Mucosa of stomach (tissue), 1 donor: ENCODE measurements around the gene SYNE1.

ENCODE experiments used
- H3K27me3 ChIP-seq: one replicate; pipeline ENCODE4 v1.7.0; 2013; ENCODE audit warnings: mild to moderate bottlenecking, low read length; ENCODE audit not compliant: control insufficient read depth, insufficient read depth
- H3K36me3 ChIP-seq: one replicate; pipeline ENCODE4 v1.7.0; 2013; ENCODE audit warnings: low read length; ENCODE audit not compliant: control insufficient read depth, insufficient read depth
- H3K4me1 ChIP-seq: one replicate; pipeline ENCODE4 v1.7.0; 2013; ENCODE audit warnings: mild to moderate bottlenecking, low read length; ENCODE audit not compliant: control insufficient read depth, insufficient read depth
- H3K4me3 ChIP-seq: one replicate; pipeline ENCODE4 v1.7.0; 2013; ENCODE audit warnings: low read length
- H3K9ac ChIP-seq: one replicate; pipeline ENCODE4 v1.7.0; 2013; ENCODE audit warnings: mild to moderate bottlenecking, low read length, moderate library complexity
- H3K9me3 ChIP-seq: one replicate; pipeline ENCODE4 v1.7.0; 2013; ENCODE audit warnings: mild to moderate bottlenecking, low read length, moderate library complexity; ENCODE audit not compliant: control insufficient read depth
- donor health status: Pancreatic carcinoma.

The SYNE1 gene

DNA sequence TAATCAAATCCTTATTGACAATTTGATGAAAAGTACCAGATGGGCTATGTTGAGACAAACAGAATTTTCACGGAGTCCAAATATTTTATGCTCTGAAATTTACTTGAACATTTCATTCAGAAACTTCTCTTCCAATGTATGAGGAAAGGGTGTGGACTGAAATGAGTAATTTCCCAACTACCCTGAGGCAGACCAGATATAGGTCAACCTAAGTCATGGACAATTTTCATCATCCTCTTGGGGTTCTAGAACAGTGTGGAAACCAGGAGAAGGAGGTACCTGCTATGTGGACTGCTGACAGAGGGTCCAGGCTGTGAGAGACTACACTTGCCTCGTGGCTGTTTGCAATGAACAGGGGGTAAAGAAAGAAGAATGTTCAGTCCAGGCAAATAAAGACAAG is 506.7 kb downstream of the SYNE1 start:
- no peaks in the 10 kb centered on the region for H3K36me3 ChIP-seq
- H3K27me3 ChIP-seq, result no peaks in the 10 kb centered on the region
- H3K9ac ChIP-seq, result peak overlapping the region; percentile 88
- H3K9me3 ChIP-seq, result no peaks in the 10 kb centered on the region
- no peak overlapping the region for H3K4me3 ChIP-seq
- peaks cover 6% of the 10 kb centered on the region for H3K4me1 ChIP-seq

DNA sequence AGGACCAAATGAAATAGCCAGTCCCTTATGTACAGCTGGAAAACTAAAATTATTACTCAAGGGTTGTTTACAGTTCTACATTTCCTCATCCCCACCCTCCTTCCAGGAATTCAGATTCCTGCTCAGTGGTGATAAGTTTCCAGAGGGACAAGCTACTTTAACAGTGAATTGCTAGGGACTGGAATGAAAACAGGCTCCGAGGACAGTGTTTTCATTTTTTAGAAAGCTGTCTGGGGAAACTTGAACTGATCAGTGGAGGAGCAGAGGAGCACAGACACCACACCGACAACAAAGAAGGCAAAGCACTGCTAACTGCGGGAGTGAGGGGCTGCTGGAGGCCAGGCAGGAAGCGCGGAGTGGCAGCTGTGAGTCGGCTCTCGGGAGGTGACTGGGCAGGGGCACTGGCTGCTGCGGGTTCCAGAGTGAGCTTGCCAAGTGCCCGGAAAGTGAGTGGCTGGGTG is 507.4 kb downstream of the SYNE1 start:
- H3K4me3 ChIP-seq, result peak overlapping the region; percentile 75
- no peaks in the 10 kb centered on the region for H3K27me3 ChIP-seq
- H3K9ac ChIP-seq, result peak overlapping the region; percentile 88
- H3K4me1 ChIP-seq, result peaks cover 4% of the 10 kb centered on the region
- no peaks in the 10 kb centered on the region for H3K36me3 ChIP-seq
- no peaks in the 10 kb centered on the region for H3K9me3 ChIP-seq

DNA sequence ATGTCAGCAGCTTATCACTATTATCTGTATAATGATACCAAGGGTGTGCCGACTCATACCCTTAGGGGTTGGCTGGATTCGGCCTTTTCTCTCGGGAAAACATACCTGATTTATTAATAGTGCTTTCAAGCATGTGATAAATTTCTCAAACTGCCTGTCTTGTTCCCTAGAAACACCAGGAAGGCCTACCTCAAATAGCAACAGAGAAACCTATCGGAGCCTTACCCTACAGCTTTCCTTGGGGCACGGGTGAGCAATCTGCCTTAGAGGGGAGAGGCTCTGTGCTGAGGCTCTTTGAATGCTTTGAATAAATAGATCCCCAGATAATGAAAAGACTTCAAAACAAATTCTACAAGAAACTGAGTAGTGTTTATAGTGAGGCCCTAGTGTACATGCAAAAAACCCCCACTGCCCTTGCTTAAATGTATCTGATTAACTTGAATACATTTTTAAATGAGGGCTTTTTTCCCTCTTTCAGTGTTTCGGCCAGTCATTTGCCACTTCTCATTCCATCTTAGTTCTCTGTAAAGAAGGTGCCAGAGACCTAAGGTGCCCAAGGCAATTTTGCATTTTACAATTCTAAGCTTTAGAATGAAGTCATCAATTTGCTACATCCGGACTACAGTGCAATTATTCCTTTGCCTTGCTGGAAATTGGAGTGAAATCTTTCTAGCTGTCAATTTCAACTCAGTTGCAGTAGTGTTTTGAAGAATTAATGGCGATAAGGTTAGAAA is 509.6 kb downstream of the SYNE1 start:
- no peaks in the 10 kb centered on the region for H3K36me3 ChIP-seq

DNA sequence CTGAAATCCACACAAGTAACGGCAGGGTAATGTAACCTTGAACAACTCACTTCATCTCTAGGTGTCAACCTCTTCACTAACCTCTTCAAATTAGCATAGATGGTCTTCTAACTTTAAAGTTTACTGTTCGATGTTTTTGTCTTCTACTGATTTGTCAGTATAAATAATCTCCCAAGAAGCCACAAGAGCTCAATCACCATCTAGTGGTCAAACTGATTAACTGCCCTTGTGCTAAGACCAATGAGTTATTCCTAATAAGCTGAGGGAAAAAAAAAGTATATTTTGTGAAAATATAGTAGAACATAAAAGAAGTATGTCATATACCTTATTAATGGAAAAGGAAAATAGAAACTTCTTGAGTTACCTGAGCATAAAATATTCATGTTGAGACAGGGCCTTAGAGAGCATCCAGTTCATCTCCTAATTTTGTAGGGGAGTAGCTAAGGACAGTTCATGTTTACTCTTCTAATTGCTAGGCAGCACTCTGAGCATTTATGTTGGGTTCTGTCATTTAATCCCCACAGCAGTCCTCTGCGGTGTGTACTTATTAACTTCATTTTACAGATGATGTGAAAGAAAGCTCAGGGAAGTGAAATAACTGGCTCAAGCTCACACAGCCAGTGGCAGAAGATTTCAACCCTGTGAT is 512.6 kb downstream of the SYNE1 start:
- no peak overlapping the region for H3K4me3 ChIP-seq
- no peaks in the 10 kb centered on the region for H3K27me3 ChIP-seq
- no peaks in the 10 kb centered on the region for H3K36me3 ChIP-seq
- peaks cover 4% of the 10 kb centered on the region for H3K4me1 ChIP-seq
- no peaks in the 10 kb centered on the region for H3K9me3 ChIP-seq
- H3K9ac ChIP-seq, result no peak overlapping the region

More for the DNA sequence above, 509.6 kb downstream of the SYNE1 start:
- Histone ChIP-seq H3K9me3 (no peaks in the 10 kb centered on the region), H3K27me3 (no peaks in the 10 kb centered on the region), H3K9ac (no peak overlapping the region), H3K4me1 (peaks cover 4% of the 10 kb centered on the region), H3K4me3 (no peak overlapping the region)

DNA sequence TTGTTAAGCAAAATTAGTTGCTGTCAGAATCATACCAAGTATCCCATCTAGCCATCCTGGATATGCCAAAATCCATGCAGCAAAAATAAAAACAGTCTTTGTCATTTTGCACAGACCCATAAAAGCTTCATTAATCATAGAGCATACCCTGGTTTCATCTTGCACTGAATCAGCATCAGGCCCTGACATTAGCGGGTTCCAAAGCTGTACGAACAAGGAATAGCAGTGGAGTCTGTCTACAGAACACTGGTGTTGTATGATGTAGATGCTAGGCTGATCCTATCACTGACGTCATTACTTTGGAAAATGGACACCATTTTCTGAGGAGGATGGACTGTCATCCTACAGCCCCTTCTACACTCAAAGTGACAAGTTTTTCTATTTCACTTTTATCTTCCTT is 514.1 kb downstream of the SYNE1 start:
- Histone ChIP-seq H3K27me3 (no peaks in the 10 kb centered on the region), H3K36me3 (no peaks in the 10 kb centered on the region), H3K9ac (no peak overlapping the region), H3K4me1 (no peaks in the 10 kb centered on the region), H3K9me3 (no peaks in the 10 kb centered on the region), H3K4me3 (no peak overlapping the region)

DNA sequence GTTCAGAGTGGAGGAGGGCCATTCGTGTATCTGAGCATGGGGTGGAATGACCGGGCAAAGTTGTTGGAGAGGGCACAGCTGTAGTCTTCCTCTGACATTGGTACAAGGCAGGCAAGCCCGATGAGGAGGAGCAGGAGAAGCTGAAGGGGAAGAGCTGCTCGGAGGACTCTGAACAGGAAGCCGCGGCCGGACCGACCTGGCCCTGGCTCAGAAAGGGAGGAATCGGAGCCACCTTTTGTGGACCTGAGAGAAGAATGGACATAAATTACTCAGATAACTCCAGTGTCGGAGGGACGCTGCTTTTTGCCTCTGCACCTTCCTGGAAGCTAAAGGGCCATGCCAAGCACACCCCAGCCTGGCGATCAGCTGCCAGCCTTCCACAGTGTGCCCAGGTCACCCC is 514.7 kb downstream of the SYNE1 start:
- no peak overlapping the region for H3K9ac ChIP-seq
- H3K36me3 ChIP-seq, result no peaks in the 10 kb centered on the region
- H3K4me1 ChIP-seq, result no peaks in the 10 kb centered on the region
- H3K4me3 ChIP-seq, result no peak overlapping the region
- no peaks in the 10 kb centered on the region for H3K9me3 ChIP-seq
- H3K27me3 ChIP-seq, result no peaks in the 10 kb centered on the region

DNA sequence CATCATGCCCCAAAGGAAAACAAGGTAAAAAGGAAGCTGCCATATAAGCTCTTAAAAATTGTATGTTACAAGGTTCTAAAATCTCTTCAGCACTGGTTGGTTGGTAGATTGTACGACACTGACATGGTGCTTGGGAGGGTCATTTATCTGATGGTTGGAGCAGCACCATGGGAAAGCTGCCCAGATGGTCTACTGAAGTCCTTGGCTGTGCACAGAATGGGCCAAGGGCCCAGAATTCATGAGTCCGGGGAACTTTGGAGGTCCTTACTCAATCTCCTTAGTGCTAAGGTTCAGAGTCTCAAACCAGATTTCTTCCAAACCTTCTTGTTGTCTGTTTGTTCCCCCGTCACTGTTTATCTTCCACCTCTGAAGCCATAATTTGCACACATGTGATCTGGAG is 515.3 kb downstream of the SYNE1 start:
- H3K36me3 ChIP-seq, result no peaks in the 10 kb centered on the region

DNA sequence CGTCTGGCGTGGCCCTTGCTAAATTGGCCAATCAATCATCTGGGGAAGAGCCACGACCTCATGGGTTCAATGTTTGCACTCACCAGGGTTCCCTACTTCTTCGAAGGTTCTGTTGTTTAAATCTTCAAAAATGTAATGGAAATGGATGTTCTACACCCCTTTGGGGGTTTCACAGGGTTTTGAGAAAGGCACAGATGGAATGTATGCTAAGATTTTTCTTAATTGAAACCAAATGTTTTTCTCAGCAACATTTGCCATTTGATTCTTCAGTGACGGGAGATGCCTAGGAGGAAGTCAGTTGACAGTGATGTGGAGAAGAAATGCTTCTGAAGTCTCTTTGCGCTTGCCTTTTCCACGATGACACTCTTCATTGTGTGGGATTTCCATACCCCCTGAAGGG is 517.3 kb downstream of the SYNE1 start:
- no peak overlapping the region for H3K9ac ChIP-seq
- no peaks in the 10 kb centered on the region for H3K9me3 ChIP-seq
- no peaks in the 10 kb centered on the region for H3K27me3 ChIP-seq
- no peaks in the 10 kb centered on the region for H3K4me1 ChIP-seq
- H3K36me3 ChIP-seq, result no peaks in the 10 kb centered on the region
- no peak overlapping the region for H3K4me3 ChIP-seq

More for the DNA sequence above, 515.3 kb downstream of the SYNE1 start:
- Histone ChIP-seq H3K4me1 (no peaks in the 10 kb centered on the region), H3K27me3 (no peaks in the 10 kb centered on the region), H3K9ac (no peak overlapping the region), H3K4me3 (no peak overlapping the region), H3K9me3 (no peaks in the 10 kb centered on the region)

DNA sequence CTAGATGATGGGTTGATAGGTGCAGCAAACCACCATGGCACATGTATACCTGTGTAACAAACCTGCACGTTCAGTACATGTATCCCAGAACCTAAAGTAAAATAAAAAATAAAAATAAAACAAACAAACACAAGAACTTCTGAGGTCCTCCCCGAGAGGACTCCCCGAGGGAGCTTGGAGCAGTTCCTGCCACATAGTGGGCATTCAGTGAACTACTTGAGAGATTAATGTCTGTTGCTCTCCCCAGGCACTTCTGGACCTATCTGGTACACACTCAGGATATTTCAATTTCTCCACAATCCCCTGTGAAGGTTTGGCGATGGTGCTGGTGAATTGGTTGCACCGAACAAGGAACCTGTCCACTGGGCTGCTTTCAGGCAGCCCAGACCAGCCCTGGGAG is 518.5 kb downstream of the SYNE1 start:
- no peaks in the 10 kb centered on the region for H3K4me1 ChIP-seq
- H3K27me3 ChIP-seq, result no peaks in the 10 kb centered on the region
- no peak overlapping the region for H3K4me3 ChIP-seq
- H3K36me3 ChIP-seq, result no peaks in the 10 kb centered on the region
- H3K9ac ChIP-seq, result no peak overlapping the region
- H3K9me3 ChIP-seq, result no peaks in the 10 kb centered on the region

DNA sequence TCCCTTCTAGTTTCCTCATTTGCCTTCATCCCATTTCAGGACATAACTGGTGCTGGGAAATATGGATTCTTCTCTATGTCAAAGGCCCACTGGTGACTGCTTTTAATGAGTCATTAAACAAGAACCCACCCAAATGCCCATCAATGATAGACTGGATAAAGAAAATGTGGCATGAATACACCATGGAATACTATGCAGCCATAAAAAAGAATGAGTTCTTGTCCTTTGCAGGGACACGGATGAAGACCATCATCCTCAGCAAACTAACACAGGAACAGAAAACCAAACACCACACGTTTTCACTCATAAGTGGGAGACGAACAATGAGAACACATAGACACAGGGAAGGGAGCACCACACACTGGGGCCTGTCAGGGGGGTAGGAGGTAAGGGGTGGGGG is 518.9 kb downstream of the SYNE1 start:
- H3K36me3 ChIP-seq, result no peaks in the 10 kb centered on the region
- no peaks in the 10 kb centered on the region for H3K4me1 ChIP-seq
- H3K4me3 ChIP-seq, result no peak overlapping the region
- no peak overlapping the region for H3K9ac ChIP-seq
- H3K27me3 ChIP-seq, result no peaks in the 10 kb centered on the region
- H3K9me3 ChIP-seq, result no peaks in the 10 kb centered on the region

DNA sequence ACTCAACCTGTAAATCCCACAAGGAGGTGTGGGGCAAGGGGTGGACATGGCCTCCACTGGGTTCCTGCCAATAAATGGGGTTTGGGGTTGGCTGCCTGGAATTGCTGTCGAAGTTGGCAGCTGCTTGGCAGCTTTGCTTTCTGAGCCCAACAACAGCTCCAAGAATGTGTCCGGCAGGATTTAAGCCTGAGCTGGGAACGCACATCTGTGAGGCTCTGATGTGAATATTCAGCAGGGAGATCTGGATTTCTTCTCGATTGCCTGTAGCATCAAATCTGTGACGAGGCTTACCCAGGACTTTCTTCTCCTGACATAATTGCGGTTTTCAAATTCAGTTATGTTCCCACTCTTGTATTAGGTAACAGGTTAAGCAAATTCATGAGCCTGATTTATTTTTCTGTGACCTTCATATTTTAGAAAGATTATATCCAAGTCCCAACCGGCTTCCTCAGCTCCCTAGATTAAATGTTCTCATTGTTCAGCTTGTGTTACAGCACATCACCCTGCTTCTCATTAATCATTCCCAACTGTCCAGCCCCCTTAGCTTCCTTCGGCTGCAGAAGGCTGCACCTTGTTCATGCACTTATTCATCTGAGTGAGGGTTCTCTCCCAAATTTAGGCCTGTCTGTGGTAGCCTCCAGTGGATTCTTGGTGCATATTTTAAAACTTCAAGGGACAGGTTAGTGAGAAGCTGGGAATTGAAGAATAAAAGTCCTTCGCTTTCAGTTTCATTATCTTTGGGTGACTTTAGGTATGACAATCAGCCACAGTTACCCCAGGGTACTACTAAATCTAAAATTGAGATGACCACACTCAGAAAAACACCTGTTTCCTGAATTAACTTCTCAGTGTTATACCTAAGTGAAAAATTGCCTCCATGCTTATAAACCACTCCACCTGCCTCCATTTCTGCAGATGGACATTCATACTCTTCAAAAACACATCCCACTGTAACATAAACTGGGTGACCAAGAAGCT is 519.7 kb downstream of the SYNE1 start:
- Histone ChIP-seq H3K4me1 (no peaks in the 10 kb centered on the region), H3K4me3 (no peak overlapping the region), H3K36me3 (no peaks in the 10 kb centered on the region), H3K27me3 (no peaks in the 10 kb centered on the region), H3K9me3 (no peaks in the 10 kb centered on the region), H3K9ac (no peak overlapping the region)
